A549 (cell line): Measurements from ENCODE around the gene IPO5. TPM values are rescaled to one million over a fixed set of nuclear protein-coding genes. Genes with fewer than 3 reads are reported as not detected.
A peak's percentile ranks its signal among the peaks of the same experiment; 100 is the strongest.

Source experiments
- ATAC-seq, 2 experiments: fragments of 200-7000 bp in 1 of 2; fragments of >200 bp in 1 of 2; cut with Nextera tagmentation in 1 of 2; cut with Tn5 transposase in 1 of 2; 3 replicates each; pipeline versions ENCODE4 v1.8.0 to v1.9.1; 2018 to 2020; ENCODE audit warnings: mild to moderate bottlenecking in 1 of 2, moderate library complexity in 1 of 2
- CTCF ChIA-PET: fragments of 300-600 bp; sonication (Branson Sonifier 250); formaldehyde crosslinking; extraction: SDS; loops from one replicate; lab custom pipeline; 2021; ENCODE audit warnings: antibody characterized with exemption, inconsistent platforms; lab: Yijun Ruan, JAX
- POLR2A ChIA-PET: fragments of 350-600 bp; formaldehyde crosslinking; extraction: SDS; loops from one replicate; lab custom pipeline; 2021; ENCODE audit warnings: antibody characterized with exemption, inconsistent platforms; lab: Yijun Ruan, JAX
- DNase-seq, 2 experiments: peaks; one replicate each; pipeline versions ENCODE4 v3.0.0 to v3.0.0-alpha.2; 2011 to 2016; ENCODE audit warnings: low read depth in 1 of 2, low spot score in 1 of 2
- FAIRE-seq: peaks from 2 replicates; lab custom pipeline; 2011; peaks lifted over from hg19 to GRCh38; lab: Jason Lieb, UNC
- H3K27ac ChIP-seq, 2 experiments: fragments of >200 bp; sonication (Bioruptor Twin); formaldehyde crosslinking; 3 replicates each; pipeline ENCODE4 v1.5.1; 2016 to 2017
- H3K4me1 ChIP-seq: fragments of >200 bp; sonication (Bioruptor Twin); formaldehyde crosslinking; 3 replicates; pipeline ENCODE4 v1.6.1; 2016
- H3K4me2 ChIP-seq: fragments of >200 bp; sonication (Bioruptor Twin); formaldehyde crosslinking; 3 replicates; pipeline ENCODE4 v1.6.1; 2016
- H3K4me3 ChIP-seq: fragments of >200 bp; sonication (Bioruptor Twin); formaldehyde crosslinking; 3 replicates; pipeline ENCODE4 v1.5.1; 2016
- H3K9me3 ChIP-seq: fragments of >200 bp; sonication (Bioruptor Twin); formaldehyde crosslinking; 3 replicates; pipeline ENCODE4 v1.6.1; 2016
- BHLHE40 ChIP-seq: IDR thresholded peaks from 2 replicates; pipeline ENCODE4 v1.6.1; 2012; ENCODE audit warnings: low read depth, low read length, inconsistent platforms
- CBX8 ChIP-seq: fragments of 200-600 bp; sonication (generic); IDR thresholded peaks from 2 replicates; pipeline ENCODE4 v1.6.1; 2016
- CEBPB ChIP-seq, 2 experiments: fragments of >200 bp in 1 of 2; sonication (Bioruptor Twin) in 1 of 2; formaldehyde crosslinking in 1 of 2; IDR thresholded peaks; 2 replicates each; pipeline ENCODE4 v1.6.1; 2012 to 2016
- CHD4 ChIP-seq: fragments of 200-600 bp; sonication (generic); IDR thresholded peaks from 2 replicates; pipeline ENCODE4 v1.6.1; 2016; ENCODE audit warnings: antibody characterized with exemption, mild to moderate bottlenecking, borderline replicate concordance
- CTCF ChIP-seq: fragments of >200 bp; sonication (Bioruptor Twin); formaldehyde crosslinking; IDR thresholded peaks from 3 replicates; pipeline ENCODE4 v1.5.1; 2016
- EHF ChIP-seq: fragments of 250-450 bp; sonication (Bioruptor Pico); IDR thresholded peaks from 2 replicates; pipeline ENCODE4 v1.5.0; 2020; ENCODE audit warnings: mild to moderate bottlenecking
- EP300 ChIP-seq, 2 experiments: fragments of >200 bp; sonication (Bioruptor Twin); formaldehyde crosslinking; IDR thresholded peaks; 2 replicates in 1 of 2; 3 replicates in 1 of 2; pipeline ENCODE4 v1.6.1; 2016 to 2017
- ESRRA ChIP-seq: fragments of 150-350 bp; IDR thresholded peaks from 2 replicates; pipeline ENCODE4 v1.6.1; 2014; ENCODE audit warnings: mild to moderate bottlenecking, low read length, borderline replicate concordance
- FOSB ChIP-seq: fragments of 250-450 bp; sonication (Bioruptor Pico); IDR thresholded peaks from 2 replicates; pipeline ENCODE4 v1.5.0; 2020; ENCODE audit warnings: mild to moderate bottlenecking, moderate library complexity
- FOSL2 ChIP-seq, 2 experiments: fragments of 450-650 bp in 1 of 2; fragments of >200 bp in 1 of 2; sonication (Bioruptor Twin) in 1 of 2; formaldehyde crosslinking; IDR thresholded peaks; 2 replicates each; pipeline versions ENCODE4 v1.5.0 to v1.6.1; 2016 to 2020; ENCODE audit warnings: mild to moderate bottlenecking in 1 of 2, moderate library complexity in 1 of 2
- FOXS1 ChIP-seq: fragments of 250-450 bp; sonication (Bioruptor Pico); IDR thresholded peaks from 2 replicates; pipeline ENCODE4 v1.5.0; 2020; ENCODE audit warnings: mild to moderate bottlenecking, moderate library complexity
- GATA3 ChIP-seq: IDR thresholded peaks from 2 replicates; pipeline ENCODE4 v1.6.1; 2012; ENCODE audit warnings: borderline replicate concordance
- HEYL ChIP-seq: fragments of 250-450 bp; sonication (Bioruptor Pico); IDR thresholded peaks from 2 replicates; pipeline ENCODE4 v1.8.0; 2021; ENCODE audit warnings: mild to moderate bottlenecking, moderate library complexity
- HOXA7 ChIP-seq: fragments of 250-450 bp; sonication (Bioruptor Pico); IDR thresholded peaks from 2 replicates; pipeline ENCODE4 v1.5.0; 2020; ENCODE audit warnings: mild to moderate bottlenecking, moderate library complexity
- JUN ChIP-seq, 2 experiments: fragments of >200 bp; sonication (Bioruptor Twin); formaldehyde crosslinking; IDR thresholded peaks; 2 replicates in 1 of 2; 3 replicates in 1 of 2; pipeline ENCODE4 v1.6.1; 2016 to 2017
- KDM1A ChIP-seq: fragments of 200-600 bp; sonication (generic); IDR thresholded peaks from 2 replicates; pipeline ENCODE4 v1.6.1; 2016; ENCODE audit warnings: low read depth, mild to moderate bottlenecking
- KDM5A ChIP-seq: fragments of 200-600 bp; sonication (generic); IDR thresholded peaks from 2 replicates; pipeline ENCODE4 v1.6.1; 2016; ENCODE audit warnings: antibody characterized with exemption, mild to moderate bottlenecking
- NR3C1 ChIP-seq: fragments of >200 bp; sonication (Bioruptor Twin); formaldehyde crosslinking; IDR thresholded peaks from 3 replicates; pipeline ENCODE4 v1.6.1; 2017
- POLR2A ChIP-seq: IDR thresholded peaks from 2 replicates; pipeline ENCODE4 v1.6.1; 2012; ENCODE audit warnings: mild to moderate bottlenecking, low read length
- POLR2AphosphoS2 ChIP-seq: conservative IDR thresholded peaks from 2 replicates; pipeline ENCODE4 v1.6.1; 2012; ENCODE audit warnings: low read length, improper control_type of control experiment, inconsistent platforms
- RAD21 ChIP-seq, 2 experiments: fragments of >200 bp in 1 of 2; sonication (Bioruptor Twin) in 1 of 2; formaldehyde crosslinking in 1 of 2; IDR thresholded peaks in 1 of 2; conservative IDR thresholded peaks in 1 of 2; 2 replicates in 1 of 2; 3 replicates in 1 of 2; pipeline ENCODE4 v1.6.1; 2012 to 2018; ENCODE audit warnings: inconsistent platforms in 1 of 2
- RARB ChIP-seq: fragments of 250-450 bp; sonication (Bioruptor Pico); IDR thresholded peaks from 2 replicates; pipeline ENCODE4 v1.8.0; 2021; ENCODE audit warnings: mild to moderate bottlenecking, moderate library complexity
- SMC3 ChIP-seq: fragments of >200 bp; sonication (Bioruptor Twin); formaldehyde crosslinking; IDR thresholded peaks from 3 replicates; pipeline ENCODE4 v1.6.1; 2018; ENCODE audit warnings: inconsistent platforms
- TP53 ChIP-seq: fragments of 250-450 bp; sonication (Bioruptor Pico); IDR thresholded peaks from 2 replicates; pipeline ENCODE4 v1.5.0; 2021; ENCODE audit warnings: mild to moderate bottlenecking, moderate library complexity
- ZC3H11A ChIP-seq: fragments of 450-650 bp; IDR thresholded peaks from 2 replicates; pipeline ENCODE4 v1.6.1; 2014; ENCODE audit warnings: antibody characterized with exemption, mild to moderate bottlenecking
- ZFP36 ChIP-seq: fragments of 450-650 bp; IDR thresholded peaks from 2 replicates; pipeline ENCODE4 v1.6.1; 2014; ENCODE audit warnings: borderline replicate concordance; ENCODE audit not compliant: partially characterized antibody
- WGBS: methylation state at CpG from one replicate; pipeline ENCODE4 v1.1.6; 2017; ENCODE audit errors: missing lambda C conversion rate; 5-methylcytosine and 5-hydroxymethylcytosine counted together
- polyA plus RNA-seq, 4 experiments: library from polyadenylated mRNA; depleted of rRNA in 3 of 4; stranded (reverse); fragments of >200 nt; fragmentation: RNase III in 1 of 4; extraction: RNeasy Plus Mini Kit Qiagen cat#74134 plus additional on column Dnase treatment in 1 of 4; gene quantifications; 2 replicates in 3 of 4; 3 replicates in 1 of 4; pipeline ENCODE4 v1.2.3, GENCODE V29; 2011 to 2017
- TF ChIP-seq, protein P1 (sequence below): IDR thresholded peaks from 2 replicates; pipeline ENCODE4 v1.6.1; 2012
- TF ChIP-seq, protein P2 (sequence below): fragments of 150-350 bp; IDR thresholded peaks from 2 replicates; pipeline ENCODE4 v1.6.1; 2014; ENCODE audit warnings: low read depth, mild to moderate bottlenecking, low read length
- TF ChIP-seq, protein P3 (sequence below): IDR thresholded peaks from 2 replicates; pipeline ENCODE4 v1.6.1; 2012

Gene IPO5
- polyA plus RNA-seq, 2 of the 4 experiments (the other 2 are of a cell fraction) = 98.4 to 166 TPM

GRCh38 chr13:98022210-98022609 lies 68.7 kb downstream of the IPO5 start:
- POLR2A ChIA-PET = interaction anchor here (0.5 kb wide), 1 partner anchor 9 kb away, joined by 3 read pairs; no protein-coding TSS in a partner anchor
- TF ChIP-seq EP300 (IDR thresholded peaks at IDR 0.05) (no peak), KDM5A (no peak), ZC3H11A (no peak), CHD4 (no peak), RARB (CRISPR knock-in tag) (no peak), FOXS1 (CRISPR knock-in tag) (no peak), POLR2A (no peak), FOSB (CRISPR knock-in tag) (no peak), JUN (IDR thresholded peaks at IDR 0.05) (no peak), HEYL (CRISPR knock-in tag) (no peak), POLR2AphosphoS2 (no peak)
- TF ChIP-seq, protein P1, sequence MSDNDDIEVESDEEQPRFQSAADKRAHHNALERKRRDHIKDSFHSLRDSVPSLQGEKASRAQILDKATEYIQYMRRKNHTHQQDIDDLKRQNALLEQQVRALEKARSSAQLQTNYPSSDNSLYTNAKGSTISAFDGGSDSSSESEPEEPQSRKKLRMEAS = no peak
- DNase-seq = no peak

DNA sequence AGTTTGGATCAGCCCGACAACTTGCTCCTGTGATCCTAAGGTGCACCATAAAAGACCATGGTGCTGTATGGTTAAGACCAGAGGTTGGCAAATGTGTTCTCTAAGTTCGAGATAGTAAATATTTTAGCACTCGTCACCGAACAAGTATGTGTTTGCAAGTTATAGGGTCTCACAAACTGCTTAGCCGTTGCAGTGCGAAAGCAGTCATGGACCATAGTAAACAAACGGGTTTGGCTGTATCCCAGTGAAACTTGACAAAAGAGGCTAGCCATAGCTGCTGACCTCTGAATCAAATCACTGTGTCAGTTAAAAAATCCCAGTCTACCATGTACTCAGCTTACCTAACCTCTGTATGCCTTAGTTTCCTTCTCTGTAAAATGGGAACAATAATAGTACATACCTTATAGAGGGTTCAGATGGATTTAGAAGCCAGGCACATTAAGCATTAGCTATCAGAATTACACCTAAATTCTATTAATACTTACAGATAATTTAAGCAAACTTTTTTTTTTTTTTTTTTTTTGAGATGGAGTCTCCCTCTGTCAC lies 72.1 kb downstream of the IPO5 start:
- ATAC-seq = no peak
- POLR2A ChIA-PET = interaction anchor here (0.7 kb wide), 1 partner anchor 12 kb away, joined by 3 read pairs; no protein-coding TSS in a partner anchor
- no peak for DNase-seq
- H3K4me3 ChIP-seq = no peak overlapping the region
- H3K9me3 ChIP-seq = no peaks in the 10 kb centered on the region
- TF ChIP-seq BHLHE40 (no peak), CBX8 (no peak)
- TF ChIP-seq, protein P2, sequence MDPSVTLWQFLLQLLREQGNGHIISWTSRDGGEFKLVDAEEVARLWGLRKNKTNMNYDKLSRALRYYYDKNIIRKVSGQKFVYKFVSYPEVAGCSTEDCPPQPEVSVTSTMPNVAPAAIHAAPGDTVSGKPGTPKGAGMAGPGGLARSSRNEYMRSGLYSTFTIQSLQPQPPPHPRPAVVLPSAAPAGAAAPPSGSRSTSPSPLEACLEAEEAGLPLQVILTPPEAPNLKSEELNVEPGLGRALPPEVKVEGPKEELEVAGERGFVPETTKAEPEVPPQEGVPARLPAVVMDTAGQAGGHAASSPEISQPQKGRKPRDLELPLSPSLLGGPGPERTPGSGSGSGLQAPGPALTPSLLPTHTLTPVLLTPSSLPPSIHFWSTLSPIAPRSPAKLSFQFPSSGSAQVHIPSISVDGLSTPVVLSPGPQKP = no peak
- TF ChIP-seq, all 56 proteins: peak for 0
- Histone ChIP-seq H3K4me2 (no peak overlapping the region), H3K27ac (no peak overlapping the region), H3K4me1 (peaks cover 7% of the 10 kb centered on the region; the same call in 1 of the 3 replicates)
- WGBS = 93% methylated on average over 7 of the region's 7 CpGs
- no peak for FAIRE-seq
- CTCF ChIA-PET = interaction anchor here (1.0 kb wide), 1 partner anchor 11 kb away, joined by 3 read pairs; no protein-coding TSS in a partner anchor

More at GRCh38 chr13:98022210-98022609, 68.7 kb downstream of the IPO5 start:
- CTCF ChIA-PET = interaction anchor here (0.8 kb wide), 2 partner anchors 166 to 206 kb away, joined by 3 to 4 read pairs; no protein-coding TSS in a partner anchor
- Histone ChIP-seq H3K9me3 (no peaks in the 10 kb centered on the region), H3K4me2 (no peak overlapping the region), H3K4me3 (no peak overlapping the region), H3K4me1 (peaks cover 7% of the 10 kb centered on the region; the same call in 1 of the 3 replicates), H3K27ac (no peak overlapping the region)
- ATAC-seq (peak in 1 of 2 experiments; percentile 52; a peak in 2 of 6 replicates), FAIRE-seq (no peak)
- 21% methylated on average over 1 of the region's 1 CpG for WGBS

- no peak for FAIRE-seq
- Histone ChIP-seq H3K4me1 (peaks cover 7% of the 10 kb centered on the region; the same call in 1 of the 3 replicates), H3K27ac (no peak overlapping the region), H3K9me3 (no peaks in the 10 kb centered on the region), H3K4me2 (no peak overlapping the region)
- CTCF ChIA-PET = interaction anchor here (1.0 kb wide), 1 partner anchor 10 kb away, joined by 3 read pairs; no protein-coding TSS in a partner anchor
- DNase-seq = peak in 1 of 2 experiments; percentile 10
- TF ChIP-seq HOXA7 (CRISPR knock-in tag) (no peak), ZFP36 (no peak), KDM1A (no peak), CBX8 (no peak), FOSL2 (IDR thresholded peaks at IDR 0.05) (no peak), FOSL2 (CRISPR knock-in tag; IDR thresholded peaks at IDR 0.05) (no peak), TP53 (no peak), ESRRA (no peak), RAD21 (conservative IDR thresholded peaks at IDR 0.05 in 1 of 2, IDR thresholded peaks at IDR 0.05 in 1 of 2) (no peak), NR3C1 (no peak), CHD4 (no peak), FOXS1 (CRISPR knock-in tag) (no peak), RARB (CRISPR knock-in tag) (no peak), CEBPB (IDR thresholded peaks at IDR 0.05) (no peak), SMC3 (no peak), GATA3 (no peak), EP300 (IDR thresholded peaks at IDR 0.05) (no peak), EHF (CRISPR knock-in tag) (no peak), CTCF (no peak)
- TF ChIP-seq, protein P3, sequence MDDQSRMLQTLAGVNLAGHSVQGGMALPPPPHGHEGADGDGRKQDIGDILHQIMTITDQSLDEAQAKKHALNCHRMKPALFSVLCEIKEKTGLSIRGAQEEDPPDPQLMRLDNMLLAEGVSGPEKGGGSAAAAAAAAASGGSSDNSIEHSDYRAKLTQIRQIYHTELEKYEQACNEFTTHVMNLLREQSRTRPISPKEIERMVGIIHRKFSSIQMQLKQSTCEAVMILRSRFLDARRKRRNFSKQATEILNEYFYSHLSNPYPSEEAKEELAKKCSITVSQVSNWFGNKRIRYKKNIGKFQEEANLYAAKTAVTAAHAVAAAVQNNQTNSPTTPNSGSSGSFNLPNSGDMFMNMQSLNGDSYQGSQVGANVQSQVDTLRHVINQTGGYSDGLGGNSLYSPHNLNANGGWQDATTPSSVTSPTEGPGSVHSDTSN = no peak
- TF ChIP-seq, all 56 proteins: peak for 0
- WGBS = 92% methylated on average over 3 of the region's 3 CpGs
- no peak overlapping the region for H3K4me3 ChIP-seq
- POLR2A ChIA-PET = no interaction called here
- ATAC-seq = peak; percentile 37 to 53; a peak in 4 of 6 replicates
These were observed 73.0 kb downstream of the IPO5 start for GRCh38 chr13:98026457-98026857.
